ENCODE measurements around the gene LZTS3. TPM values are rescaled to one million over a fixed set of nuclear protein-coding genes. Genes with fewer than 3 reads are reported as not detected.
A peak's percentile ranks its signal among the peaks of the same experiment; 100 is the strongest.

LZTS3 gene
- polyA plus RNA-seq, 2 of the 4 experiments (the other 2 are of a cell fraction) = 3.8 TPM

DNA sequence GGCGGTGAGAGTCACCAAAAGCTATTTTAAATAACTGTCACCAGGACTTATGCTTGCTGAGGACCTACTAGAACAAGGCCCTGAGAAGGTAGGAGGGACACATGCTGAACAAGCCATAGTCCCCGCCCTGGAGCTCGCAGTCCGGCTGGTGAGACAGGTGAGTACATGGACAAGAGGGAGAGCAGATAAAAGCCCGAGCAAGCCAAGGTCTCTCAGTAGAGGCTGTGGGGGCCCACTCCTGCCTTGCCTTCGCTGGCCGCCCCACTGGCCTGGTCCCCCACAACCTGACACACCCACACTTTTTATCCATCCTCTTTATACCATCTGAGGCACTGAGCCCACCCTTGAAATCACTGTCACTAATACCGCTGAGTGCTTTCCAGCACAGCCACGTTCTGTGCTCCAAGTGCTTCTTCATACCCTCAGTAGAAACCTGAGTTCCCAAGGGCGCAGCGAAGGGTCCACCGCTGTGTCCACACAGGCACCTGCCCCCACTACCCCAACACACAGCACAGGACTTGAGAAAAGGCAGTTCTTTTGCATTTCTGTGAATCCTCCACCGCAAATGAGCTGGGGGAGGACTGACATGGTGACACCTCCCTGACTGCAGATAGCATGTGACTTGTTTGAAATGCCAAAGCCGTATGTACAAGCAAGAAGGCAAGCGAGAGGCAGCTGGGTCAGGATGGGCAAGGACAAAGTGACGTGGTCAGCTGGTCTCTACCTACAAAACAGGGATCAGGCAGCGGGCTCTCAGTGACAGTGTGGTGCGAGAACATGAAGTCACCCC, 19.1 kb upstream of the LZTS3 start (continued):
- TF ChIP-seq, protein P1, sequence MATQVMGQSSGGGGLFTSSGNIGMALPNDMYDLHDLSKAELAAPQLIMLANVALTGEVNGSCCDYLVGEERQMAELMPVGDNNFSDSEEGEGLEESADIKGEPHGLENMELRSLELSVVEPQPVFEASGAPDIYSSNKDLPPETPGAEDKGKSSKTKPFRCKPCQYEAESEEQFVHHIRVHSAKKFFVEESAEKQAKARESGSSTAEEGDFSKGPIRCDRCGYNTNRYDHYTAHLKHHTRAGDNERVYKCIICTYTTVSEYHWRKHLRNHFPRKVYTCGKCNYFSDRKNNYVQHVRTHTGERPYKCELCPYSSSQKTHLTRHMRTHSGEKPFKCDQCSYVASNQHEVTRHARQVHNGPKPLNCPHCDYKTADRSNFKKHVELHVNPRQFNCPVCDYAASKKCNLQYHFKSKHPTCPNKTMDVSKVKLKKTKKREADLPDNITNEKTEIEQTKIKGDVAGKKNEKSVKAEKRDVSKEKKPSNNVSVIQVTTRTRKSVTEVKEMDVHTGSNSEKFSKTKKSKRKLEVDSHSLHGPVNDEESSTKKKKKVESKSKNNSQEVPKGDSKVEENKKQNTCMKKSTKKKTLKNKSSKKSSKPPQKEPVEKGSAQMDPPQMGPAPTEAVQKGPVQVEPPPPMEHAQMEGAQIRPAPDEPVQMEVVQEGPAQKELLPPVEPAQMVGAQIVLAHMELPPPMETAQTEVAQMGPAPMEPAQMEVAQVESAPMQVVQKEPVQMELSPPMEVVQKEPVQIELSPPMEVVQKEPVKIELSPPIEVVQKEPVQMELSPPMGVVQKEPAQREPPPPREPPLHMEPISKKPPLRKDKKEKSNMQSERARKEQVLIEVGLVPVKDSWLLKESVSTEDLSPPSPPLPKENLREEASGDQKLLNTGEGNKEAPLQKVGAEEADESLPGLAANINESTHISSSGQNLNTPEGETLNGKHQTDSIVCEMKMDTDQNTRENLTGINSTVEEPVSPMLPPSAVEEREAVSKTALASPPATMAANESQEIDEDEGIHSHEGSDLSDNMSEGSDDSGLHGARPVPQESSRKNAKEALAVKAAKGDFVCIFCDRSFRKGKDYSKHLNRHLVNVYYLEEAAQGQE (IDR thresholded peaks at IDR 0.05) = no peak
- TF ChIP-seq, protein P2, sequence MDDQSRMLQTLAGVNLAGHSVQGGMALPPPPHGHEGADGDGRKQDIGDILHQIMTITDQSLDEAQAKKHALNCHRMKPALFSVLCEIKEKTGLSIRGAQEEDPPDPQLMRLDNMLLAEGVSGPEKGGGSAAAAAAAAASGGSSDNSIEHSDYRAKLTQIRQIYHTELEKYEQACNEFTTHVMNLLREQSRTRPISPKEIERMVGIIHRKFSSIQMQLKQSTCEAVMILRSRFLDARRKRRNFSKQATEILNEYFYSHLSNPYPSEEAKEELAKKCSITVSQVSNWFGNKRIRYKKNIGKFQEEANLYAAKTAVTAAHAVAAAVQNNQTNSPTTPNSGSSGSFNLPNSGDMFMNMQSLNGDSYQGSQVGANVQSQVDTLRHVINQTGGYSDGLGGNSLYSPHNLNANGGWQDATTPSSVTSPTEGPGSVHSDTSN (IDR thresholded peaks at IDR 0.05) = no peak
- TF ChIP-seq, protein P3, sequence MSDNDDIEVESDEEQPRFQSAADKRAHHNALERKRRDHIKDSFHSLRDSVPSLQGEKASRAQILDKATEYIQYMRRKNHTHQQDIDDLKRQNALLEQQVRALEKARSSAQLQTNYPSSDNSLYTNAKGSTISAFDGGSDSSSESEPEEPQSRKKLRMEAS (IDR thresholded peaks at IDR 0.05) = no peak

DNA sequence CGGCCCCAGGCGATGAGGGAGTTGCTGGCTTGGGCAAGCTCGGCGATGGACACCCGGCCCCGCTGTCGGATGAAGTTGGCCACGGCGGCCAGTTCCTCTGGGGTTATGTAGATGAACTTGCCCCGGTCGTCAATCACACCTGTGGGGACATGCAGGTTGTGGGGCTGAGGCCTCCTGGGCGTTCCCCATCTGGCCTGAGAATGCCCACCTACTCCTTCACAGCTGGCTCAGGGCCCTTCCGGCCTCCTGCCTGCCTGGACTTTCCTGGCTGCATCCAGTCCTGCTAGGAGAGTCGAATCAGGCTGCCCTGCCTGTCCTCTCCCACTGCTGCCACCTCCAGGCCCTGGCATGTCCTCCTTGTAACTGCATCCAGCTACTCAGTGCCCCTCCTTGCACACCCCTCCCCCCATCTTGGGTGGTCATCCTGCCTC, 17.3 kb upstream of the LZTS3 start:
- 94% methylated on average over 14 of the region's 14 CpGs for WGBS (ENCODE audit: missing lambda C conversion rate)
- ChIA-PET CTCF (no interaction called here), POLR2A (no interaction called here)
- Histone ChIP-seq H3K4me1 (no peaks in the 10 kb centered on the region), H3K9me3 (no peaks in the 10 kb centered on the region), H3K4me2 (no peak overlapping the region), H3K4me3 (no peak overlapping the region), H3K27ac (no peak overlapping the region)
- FAIRE-seq (no peak), ATAC-seq (peak; percentile 52 to 59; a peak in 3 of 6 replicates), DNase-seq (ENCODE audit: low read depth in 1 of 2, low spot score in 1 of 2) (peak in 1 of 2 experiments; percentile 39)
- no peak for TF ChIP-seq BHLHE40 (IDR thresholded peaks at IDR 0.05; ENCODE audit: low read depth, low read length)
- TF ChIP-seq MYC (IDR thresholded peaks at IDR 0.05; ENCODE audit: borderline replicate concordance, low read length) = no peak
- TF ChIP-seq, protein P4, sequence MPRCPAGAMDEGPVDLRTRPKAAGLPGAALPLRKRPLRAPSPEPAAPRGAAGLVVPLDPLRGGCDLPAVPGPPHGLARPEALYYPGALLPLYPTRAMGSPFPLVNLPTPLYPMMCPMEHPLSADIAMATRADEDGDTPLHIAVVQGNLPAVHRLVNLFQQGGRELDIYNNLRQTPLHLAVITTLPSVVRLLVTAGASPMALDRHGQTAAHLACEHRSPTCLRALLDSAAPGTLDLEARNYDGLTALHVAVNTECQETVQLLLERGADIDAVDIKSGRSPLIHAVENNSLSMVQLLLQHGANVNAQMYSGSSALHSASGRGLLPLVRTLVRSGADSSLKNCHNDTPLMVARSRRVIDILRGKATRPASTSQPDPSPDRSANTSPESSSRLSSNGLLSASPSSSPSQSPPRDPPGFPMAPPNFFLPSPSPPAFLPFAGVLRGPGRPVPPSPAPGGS (IDR thresholded peaks at IDR 0.05) = no peak
- TF ChIP-seq SMC3 (IDR thresholded peaks at IDR 0.05) = no peak
- no peak for TF ChIP-seq HDAC2 (IDR thresholded peaks at IDR 0.05)
- TF ChIP-seq, protein P2 (IDR thresholded peaks at IDR 0.05) = no peak
- no peak for TF ChIP-seq MAZ (IDR thresholded peaks at IDR 0.05; ENCODE audit: borderline replicate concordance, low read depth, low read length)
- TF ChIP-seq ZSCAN20 (CRISPR knock-in tag; IDR thresholded peaks at IDR 0.05) = no peak
- no peak for TF ChIP-seq SREBF2 (IDR thresholded peaks at IDR 0.05)
- no peak for TF ChIP-seq RAD21 (conservative IDR thresholded peaks at IDR 0.05 in 1 of 2, IDR thresholded peaks at IDR 0.05 in 1 of 2)
- no peak for TF ChIP-seq EHF (CRISPR knock-in tag; IDR thresholded peaks at IDR 0.05)
- TF ChIP-seq, protein P5, sequence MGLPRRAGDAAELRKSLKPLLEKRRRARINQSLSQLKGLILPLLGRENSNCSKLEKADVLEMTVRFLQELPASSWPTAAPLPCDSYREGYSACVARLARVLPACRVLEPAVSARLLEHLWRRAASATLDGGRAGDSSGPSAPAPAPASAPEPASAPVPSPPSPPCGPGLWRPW (IDR thresholded peaks at IDR 0.05) = no peak
- TF ChIP-seq, protein P6, sequence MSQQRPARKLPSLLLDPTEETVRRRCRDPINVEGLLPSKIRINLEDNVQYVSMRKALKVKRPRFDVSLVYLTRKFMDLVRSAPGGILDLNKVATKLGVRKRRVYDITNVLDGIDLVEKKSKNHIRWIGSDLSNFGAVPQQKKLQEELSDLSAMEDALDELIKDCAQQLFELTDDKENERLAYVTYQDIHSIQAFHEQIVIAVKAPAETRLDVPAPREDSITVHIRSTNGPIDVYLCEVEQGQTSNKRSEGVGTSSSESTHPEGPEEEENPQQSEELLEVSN (IDR thresholded peaks at IDR 0.05; ENCODE audit: borderline replicate concordance, low read depth) = no peak
- TF ChIP-seq, protein P7, sequence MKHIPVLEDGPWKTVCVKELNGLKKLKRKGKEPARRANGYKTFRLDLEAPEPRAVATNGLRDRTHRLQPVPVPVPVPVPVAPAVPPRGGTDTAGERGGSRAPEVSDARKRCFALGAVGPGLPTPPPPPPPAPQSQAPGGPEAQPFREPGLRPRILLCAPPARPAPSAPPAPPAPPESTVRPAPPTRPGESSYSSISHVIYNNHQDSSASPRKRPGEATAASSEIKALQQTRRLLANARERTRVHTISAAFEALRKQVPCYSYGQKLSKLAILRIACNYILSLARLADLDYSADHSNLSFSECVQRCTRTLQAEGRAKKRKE (CRISPR knock-in tag; IDR thresholded peaks at IDR 0.05; ENCODE audit: low read depth) = no peak
- no peak for TF ChIP-seq FOSL2 (IDR thresholded peaks at IDR 0.05)
- no peak for TF ChIP-seq FOSL2 (CRISPR knock-in tag; IDR thresholded peaks at IDR 0.05)
- no peak for TF ChIP-seq GATA3 (IDR thresholded peaks at IDR 0.05; ENCODE audit: borderline replicate concordance)
- TF ChIP-seq POLR2AphosphoS2 (conservative IDR thresholded peaks at IDR 0.05; ENCODE audit: low read length) = no peak
- no peak for TF ChIP-seq HEYL (CRISPR knock-in tag; IDR thresholded peaks at IDR 0.05)
- TF ChIP-seq ZNF302 (CRISPR knock-in tag; IDR thresholded peaks at IDR 0.05) = no peak
- no peak for TF ChIP-seq POLR2A (IDR thresholded peaks at IDR 0.05; ENCODE audit: low read length)

All from A549 (cell line).